Measurements from ENCODE around the gene RASA3.

Gene RASA3

DNA sequence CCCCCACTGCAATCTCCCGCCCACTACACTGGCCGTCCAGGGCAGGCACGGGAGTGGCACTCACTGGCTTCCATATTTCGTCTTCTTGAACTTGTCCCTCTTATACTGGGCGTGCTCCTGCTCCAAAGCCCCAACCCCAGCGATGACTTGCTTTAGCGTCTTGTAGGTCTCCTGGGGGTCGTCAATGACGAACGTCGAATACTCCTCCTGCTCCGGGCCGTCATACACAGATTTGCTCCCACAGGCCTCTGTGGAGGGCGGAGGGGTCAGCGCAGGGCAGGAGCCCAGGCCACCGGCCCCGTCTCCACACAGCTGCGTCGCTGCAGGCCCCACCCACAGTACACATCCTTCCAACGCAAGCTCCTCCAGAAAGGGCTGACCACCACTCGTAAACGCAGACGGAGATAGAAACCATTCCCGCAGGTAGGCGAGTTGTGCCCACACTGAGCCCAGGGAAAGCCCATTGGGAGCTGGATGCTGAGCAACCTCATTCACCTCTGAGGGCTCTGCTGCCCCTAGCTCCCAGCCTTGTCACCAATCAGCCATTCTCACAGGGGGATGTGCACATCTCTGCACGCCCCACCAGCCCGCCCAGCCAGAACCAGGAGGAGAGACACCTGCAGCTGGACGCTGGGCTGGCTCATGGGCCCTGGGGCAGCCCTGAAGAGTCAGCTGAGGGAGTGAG is 150.7 kb downstream of the RASA3 start:
- DNase-seq (ENCODE audit: low spot score), result no peak

DNA sequence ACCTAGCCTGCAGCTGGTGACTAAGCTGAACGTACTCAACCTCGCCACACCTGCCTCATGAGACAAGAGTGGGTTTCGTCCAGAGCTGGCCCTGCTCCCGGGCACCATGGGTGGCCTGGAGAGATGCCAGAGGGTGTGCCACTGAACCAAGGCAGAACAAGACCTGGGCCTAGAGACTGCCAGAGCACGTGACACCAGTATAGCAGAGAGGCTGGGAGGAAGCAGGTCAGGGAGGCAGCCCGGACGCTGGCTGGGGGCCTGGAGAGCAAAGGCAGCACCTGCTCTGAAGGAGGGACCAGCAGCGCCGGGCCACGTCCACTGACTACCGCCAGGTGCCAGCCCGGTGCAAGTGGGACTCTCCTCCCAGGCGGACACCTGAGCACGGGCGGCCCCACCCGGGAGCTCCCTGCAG is 151.2 kb downstream of the RASA3 start:
- DNase-seq (ENCODE audit: low spot score), result no peak

DNA sequence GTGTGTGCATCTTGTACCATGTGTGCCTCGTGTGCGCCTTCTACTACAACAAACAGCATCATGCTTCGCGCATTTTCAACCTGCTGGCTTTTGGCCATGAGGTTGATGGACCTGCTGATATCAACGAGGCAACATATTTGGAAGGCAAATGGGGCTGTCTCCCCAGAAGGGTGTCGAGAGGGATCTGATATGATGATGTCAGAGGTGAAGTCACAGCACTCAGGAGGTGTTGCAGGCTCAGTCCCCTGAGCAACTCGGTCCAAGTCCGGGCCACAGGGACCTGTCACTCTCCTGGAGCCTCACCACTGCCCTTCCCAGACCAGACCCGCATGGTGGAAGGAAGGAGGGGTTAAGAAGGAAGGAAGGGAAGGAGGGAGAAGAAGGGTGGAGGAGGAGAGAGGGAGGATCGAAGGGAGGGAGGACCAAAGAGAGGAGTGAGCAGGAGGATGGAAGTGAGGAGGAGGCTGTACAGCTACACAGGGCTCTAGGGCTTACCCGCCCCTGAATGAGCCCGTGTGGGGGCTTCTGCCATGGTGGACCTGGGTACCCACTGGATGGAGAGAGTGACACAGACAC is 151.8 kb downstream of the RASA3 start:
- DNase-seq (ENCODE audit: low spot score), result no peak

DNA sequence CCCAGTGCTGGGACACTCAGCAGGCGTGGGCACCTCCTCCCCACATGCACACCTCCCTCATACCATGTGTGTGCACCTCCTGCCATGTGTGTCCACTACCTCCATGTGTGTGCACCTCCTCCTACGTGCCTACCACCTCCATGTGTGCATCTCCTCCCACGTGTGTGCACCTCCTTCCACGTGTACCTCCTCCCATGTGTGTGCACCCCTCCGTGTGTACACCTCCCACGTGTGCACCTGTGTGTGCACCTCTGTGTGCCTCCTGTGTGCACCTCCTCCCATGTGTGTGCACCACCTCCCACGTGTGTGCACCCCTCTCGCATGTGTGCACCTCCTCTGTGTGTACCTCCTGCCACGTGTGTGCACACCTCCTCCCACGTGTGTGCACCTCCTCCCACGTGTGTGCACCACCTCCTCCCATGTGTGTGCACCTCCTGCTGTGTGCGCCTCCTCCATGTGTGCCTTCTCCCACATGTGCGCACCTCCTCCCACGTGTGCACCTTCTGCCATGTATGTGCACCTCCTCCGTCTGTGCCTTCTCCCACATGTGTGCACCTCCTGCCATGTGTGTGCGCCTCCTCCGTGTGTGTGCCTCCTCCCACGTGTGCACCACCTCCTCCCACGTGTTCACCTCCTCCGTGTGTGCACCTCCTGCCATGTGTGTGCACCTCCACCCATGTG is 152.5 kb downstream of the RASA3 start:
- DNase-seq (ENCODE audit: low spot score), result no peak

DNA sequence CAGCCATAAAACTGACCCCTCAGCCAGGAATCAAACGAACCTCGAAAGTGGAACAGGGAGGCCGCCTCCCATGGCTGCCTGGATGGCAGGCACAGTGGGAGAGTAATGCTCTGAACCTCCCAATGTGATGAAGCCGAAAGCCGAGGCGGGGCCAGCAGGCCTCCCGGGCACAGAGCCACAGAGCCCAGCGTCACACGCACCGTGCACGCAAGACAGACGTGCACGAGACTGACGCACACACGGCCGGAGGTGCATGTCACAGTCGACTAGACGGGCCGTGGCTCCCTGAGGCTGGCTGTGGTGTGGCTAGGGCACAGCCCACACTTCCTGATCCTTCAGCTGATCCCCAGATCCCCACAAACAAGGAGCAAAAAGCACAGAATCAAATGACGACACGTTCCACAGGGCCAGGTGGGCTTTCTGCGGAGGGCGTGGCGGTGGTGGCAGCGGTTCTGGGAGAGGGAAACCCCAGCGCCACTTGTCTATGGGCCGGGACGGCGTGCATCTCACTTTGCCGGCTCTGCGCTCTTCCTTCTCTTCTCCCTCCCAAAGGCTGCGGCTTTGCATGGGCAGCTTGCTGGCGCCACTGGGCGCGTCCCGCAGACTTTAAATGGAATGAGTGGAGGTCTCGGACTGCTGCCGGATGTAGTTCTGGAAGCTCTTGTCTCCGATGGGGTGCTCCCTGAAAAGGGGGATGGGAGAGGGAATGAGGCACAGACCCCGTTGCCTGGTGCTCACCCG is 153.5 kb downstream of the RASA3 start:
- no peak for DNase-seq (ENCODE audit: low spot score)

DNA sequence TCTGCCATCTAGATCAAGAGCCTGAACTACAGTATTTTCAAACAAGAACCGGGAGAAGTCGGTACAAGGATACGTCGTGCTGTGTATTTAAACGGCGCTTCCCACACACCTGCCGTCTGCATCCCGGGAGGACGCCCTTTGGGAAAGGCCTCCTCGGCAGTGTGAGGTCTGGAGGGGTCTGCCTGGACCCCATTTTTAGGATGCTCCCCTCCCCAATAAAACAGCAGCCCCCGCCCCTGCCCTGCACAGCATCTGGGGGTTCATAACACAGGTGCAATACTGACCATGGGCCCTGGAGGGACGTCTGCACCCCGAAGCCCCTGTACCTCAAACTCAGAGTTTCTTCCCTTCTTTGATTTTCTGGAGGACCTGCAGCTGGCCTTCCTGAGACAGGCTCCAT is 154.4 kb downstream of the RASA3 start:
- DNase-seq (ENCODE audit: low spot score), result no peak

DNA sequence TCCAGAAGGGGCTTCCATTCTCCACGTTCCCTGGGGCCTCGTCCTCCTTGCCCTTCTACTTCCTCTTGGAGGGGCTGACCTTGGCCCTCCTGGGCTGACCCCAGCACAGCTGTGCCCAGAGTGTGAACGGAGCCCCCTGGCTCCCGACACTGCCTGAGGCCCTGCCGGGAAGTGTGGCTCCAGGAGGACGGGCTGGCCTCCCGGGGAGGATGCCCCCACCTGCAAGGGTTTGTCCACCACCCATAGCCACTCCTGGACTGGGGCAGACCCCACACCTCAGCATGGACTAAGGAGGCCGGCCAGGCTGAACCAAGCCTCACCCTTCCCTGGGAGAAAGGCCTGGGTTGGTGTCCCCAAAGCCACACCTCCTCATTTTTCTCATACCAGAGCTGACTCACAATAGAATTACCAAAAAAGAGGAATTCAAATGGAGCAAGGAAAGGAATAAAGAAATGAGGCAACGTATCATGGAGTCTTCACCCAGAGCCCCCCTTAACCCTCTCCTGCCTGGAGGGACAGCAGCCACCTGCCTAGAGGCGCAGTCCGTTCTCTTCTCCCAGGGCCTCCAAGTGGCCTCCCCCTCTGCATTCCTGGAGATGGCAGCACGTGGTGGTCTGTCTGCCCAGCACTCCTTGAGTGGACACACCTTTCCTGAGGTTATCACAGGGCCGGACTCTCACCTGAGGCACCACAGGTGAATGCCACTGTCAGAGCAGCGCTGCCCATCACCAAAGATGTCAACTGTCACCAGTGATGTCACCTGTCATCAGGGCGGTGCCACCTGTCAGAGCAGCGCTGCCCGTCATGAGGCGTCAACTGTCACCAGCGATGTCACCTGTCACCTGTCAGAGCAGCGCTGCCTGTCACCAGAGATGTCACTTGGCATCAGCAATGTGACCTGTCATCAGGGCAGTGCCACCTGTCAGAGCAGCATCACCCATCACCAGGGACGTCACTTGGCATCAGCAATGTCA is 155.4 kb downstream of the RASA3 start:
- no peak for DNase-seq (ENCODE audit: low spot score)

DNA sequence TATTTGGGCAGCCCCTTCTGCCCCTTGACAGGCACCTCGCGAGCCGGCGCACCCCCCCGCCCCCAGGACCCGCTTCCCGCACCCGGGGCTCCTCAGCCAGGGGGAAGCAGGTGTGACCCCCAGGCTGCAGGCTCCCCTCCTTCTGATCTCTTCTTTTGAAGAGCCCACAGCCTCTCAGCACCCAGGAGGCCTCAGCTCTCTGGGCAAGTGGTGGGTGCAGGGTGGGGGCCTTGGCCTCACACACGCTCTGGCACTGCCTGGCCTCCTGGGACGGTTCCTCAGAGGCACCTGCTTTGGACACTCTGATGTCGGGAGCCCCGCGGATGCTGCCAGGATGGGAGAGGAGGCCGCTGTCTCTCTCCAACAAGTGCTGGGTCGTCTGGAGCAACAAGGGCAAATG is 157.0 kb downstream of the RASA3 start:
- DNase-seq (ENCODE audit: low spot score), result no peak

DNA sequence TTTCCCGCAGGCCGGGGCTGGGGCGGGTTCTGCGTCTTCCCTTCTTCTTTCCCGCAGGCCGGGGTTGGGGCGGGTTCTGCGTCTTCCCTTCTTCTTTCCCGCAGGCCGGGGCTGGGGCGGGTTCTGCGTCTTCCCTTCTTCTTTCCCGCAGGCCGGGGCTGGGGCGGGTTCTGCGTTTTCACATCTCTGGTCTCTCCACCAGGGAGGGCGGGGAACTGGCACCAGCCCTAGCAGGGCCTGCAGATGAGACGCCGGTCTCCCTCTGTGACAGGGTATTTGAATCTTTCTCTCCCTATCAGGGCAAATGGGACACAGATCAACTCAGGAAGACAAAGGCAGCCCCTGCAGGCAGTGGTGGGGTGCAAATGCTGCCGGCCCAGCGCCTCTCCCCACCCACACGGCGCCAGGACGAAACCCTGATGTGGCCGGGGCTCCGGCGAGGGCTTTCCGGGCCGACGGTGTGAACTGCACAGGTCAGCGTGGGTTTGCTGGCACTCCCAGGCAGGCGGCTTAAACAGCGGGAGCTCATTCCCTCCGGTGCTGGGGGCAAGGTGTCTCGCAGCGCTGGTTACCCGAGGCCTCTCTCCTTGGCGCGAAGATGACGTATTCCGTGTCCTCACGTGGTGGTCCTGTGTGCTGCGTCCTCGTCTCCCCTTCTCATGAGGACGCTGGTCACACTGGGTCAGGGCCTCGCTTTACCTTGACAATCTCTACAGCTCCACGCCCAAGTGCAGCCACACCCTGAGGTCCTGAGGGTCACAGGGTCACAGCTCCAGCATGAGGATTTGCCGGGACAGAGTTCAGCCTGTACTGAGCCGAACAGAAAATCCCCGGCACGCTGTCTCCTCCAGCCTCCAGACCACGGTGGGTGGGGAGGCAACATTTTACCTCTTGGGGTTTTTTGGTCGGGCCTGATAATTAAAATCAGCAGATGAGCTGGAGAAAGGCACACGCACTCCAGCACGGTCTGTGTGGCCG is 157.8 kb downstream of the RASA3 start:
- no peak for DNase-seq (ENCODE audit: low spot score)

DNA sequence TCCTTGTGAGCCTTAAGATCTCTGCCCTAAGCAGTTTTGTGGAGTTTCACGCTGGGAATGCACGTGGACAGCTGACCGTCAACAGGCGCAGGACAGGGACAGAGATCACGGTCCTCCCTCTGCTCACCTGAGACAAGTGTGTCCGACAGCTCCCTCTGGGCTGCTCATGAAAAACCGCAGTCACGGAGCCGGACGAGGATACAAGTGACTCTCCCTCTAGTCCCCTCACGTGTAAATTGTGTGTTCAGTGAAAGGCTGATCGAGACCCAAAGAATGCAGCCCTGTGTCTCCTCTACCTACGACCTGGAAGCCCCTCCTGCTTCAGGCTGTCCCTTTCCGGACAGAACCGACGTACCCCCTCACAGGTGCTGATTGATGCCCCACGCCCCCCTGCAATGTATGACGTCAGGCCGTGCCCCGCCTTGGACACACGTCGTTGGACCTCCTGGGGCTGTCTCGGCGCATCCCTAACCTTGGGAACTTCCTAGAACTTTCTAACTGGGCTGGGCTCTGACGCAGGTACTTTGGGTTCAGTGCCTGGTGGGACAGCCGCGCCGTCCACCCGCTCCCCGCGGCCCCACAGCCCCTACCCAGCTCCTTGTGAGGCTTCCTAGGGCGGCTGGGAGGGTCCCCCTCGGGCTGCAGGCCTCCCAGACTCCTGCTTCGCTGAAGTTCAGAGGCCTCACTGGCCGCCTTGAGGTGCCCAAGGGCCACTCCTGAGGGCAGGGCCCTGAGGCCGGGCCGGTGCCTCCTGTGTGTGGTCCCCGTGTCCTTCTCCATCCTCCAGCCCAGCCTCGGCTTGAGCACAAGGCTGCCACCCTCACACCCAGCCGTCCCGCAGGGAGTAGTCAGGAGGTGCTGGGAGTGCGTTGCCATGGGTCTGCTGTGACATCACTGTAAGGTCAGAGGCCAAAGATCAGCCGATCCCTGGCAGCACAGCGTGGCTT is 158.9 kb downstream of the RASA3 start, which contains the start of gene C13orf46:
TSS of gene C13orf46 (minus strand) at position 859 of the 947 bp plus-strand sequence. CDS start at position 780, 79 bp downstream.
- no peak for DNase-seq (ENCODE audit: low spot score)

DNA sequence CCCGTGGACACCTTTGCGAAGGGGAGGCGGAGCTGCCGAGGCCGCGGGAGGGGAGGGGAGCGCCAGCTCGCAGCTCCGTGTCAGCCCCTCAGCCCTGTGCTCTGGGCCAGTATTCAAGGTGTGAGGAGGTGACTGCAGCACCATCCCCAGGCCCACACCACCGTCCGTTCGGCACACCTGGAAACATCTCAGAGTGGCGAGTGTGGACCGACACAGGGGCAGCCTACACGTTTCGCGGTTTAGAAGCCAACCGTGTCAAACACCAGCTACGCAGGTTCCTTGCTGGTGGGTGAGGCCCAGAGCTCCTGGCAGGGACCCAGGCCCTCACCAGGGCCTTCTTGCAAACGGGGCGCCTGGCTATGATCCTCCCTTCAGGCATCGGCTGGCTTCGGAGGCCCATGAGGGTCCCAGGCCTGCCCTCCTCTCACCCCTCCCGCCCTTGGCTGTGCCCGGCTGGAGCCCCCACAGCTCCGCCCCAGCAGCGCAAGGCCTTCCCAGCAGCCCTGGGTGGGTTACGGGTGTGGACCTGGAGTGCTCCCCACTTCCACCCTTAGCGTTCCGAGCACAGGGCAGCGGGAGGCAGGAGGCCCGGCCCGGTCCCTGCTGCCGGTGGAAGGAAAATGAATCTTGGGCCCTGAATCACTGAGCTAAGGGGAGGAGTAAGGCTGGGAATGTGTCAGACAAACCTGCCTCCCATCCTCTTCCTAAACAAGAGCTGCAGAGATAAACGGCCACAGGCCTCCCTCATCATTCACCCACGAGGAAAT is 159.8 kb downstream of the RASA3 start:
- no peak for DNase-seq (ENCODE audit: low spot score)

DNA sequence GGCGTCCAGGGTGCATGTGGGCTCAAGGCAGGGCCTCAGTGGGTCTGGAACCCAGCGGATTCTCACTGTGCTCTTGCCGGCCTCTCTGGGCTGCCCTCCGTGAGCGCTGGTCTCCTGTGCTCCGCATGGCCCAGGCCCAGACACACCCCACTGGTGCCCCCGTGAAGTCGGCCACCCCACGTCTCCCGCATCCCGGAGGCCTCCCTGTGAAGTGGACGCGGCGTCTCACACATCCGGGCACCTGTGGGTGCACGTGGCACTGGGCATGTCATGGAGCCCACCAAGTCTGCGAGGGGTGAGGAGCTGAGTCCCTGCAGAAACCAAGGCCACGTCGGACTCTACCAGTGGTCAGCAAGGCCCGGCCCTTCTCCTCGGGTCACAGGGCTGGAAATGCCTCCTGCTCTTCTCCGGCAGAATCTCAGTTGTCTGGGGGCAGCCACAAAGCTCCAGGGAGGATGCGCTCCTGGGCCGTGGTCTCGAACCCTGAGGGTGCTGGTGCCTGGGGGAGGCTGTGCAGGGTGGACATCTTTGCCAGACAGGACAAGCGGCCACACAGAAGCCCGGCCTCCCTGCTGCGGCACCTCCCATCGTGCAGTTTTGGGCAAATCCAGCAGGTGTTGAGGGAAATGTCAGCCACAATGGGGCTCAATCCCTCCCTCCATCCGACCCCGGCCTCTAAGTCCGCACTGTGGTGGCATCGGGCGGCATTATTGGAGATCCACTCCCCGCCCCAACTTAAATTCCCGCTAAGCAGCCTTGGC is 160.8 kb downstream of the RASA3 start:
- DNase-seq (ENCODE audit: low spot score), result no peak

DNA sequence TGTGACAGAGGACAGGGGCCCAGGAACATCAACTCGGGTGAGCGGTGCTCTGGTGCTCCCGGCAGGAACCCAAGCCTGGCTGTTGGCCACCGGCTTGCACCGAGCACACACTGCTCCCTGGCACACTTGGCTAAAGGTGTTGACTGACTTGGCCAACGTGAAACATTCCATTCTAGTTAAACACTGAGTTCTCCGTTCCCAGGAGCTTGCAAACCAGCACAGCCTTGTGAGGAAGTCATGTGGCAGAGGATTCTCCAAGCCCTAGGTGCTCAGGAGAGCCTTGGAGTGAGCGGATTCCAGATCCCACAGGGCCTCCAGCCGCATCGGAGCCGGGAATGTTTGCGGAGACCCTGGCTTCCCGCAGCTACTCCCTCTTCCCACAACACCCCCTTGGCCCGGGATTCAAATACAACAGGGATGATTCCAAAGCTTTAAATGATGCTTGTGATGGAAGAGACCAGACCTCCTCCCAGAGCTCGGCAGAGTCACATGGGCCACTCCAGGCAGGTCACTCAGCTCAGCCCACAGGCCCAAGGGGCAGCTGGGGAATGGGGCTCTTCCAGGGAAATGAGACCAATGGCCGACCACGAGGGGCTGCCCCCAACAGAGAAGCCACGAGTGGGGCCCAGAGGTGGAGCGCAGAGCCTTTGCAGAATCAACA is 161.5 kb downstream of the RASA3 start:
- DNase-seq (ENCODE audit: low spot score), result no peak

DNA sequence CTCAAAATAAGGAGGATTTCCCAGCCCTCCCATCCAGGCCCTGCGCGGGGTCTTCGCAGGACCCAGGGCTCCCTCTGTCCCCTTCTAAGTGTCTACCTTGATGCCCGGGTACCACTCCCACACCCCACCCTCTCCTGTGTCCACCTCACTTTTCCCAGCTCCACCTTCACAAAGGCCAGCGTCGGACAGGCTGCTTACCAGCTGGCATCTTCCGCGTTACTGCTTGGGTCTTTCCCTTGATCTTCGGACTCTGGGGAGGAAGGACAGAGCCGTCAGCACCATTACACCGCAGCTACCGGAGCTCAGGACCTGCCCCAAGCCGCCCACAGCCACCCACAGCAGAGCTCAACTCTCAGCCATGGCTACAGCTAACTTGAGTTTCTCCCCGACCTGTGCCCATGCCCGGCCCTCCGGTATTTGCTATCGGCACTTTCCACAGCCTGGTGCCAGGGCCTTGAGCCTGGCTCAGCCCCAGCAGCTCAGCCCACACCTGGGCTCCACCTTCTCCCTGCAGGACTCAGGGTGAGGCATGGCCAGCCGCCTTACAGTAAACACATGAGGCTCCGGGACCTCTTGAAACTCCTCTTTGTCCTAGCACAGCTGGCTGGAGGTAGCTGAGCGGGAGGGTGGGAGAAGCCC is 162.3 kb downstream of the RASA3 start:
- no peak for DNase-seq (ENCODE audit: low spot score)

DNA sequence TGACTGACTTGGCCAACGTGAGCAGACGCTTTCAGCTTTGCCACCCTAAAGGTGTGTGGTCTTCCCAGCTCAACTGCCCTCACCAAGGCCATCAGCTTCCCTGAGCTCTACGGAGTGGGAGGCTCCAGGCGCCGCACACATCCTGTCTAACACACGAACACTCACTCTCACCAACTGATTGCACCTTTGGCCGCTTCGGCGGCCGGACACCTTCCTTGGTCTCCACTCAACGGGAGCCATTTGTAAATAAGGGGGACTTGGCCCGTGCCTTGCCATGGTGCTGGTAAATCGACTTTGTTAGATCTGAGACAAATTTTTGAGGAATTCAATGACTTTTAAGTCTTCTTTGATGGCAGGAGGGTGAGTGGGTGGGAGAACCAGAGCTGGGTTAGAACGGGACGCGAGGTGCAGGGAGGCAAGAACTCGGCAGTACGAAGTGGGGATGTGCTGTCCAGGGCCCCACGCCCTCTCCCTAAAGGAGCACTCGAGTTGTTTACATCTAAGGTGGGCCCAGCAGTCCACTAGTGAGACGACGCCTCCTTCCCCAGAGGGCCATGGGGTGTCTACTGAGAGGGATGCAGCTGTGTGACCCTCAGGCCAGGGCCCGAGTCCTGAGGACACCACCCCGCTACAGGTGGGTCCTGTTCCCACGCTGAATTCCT is 163.0 kb downstream of the RASA3 start:
- DNase-seq (ENCODE audit: low spot score), result no peak
